RCC 7860 (cell line): Measurements from ENCODE around the gene MAPK8IP3.
"Not testable (repeated sequence)": the region's sequence is repeated elsewhere in the genome, so short reads cannot be mapped to it uniquely, and the experiment has no call there.

Source experiments
- DNase-seq: peaks from one replicate; pipeline ENCODE4 v3.0.0-alpha.2; 2015; ENCODE audit warnings: low spot score
- FAIRE-seq: peaks from 2 replicates; lab custom pipeline; 2012; peaks lifted over from hg19 to GRCh38; lab: Jason Lieb, UNC

The MAPK8IP3 gene

GRCh38 chr16:1784977-1785845, 79.2 kb downstream of the MAPK8IP3 start:
- no peak for FAIRE-seq
- DNase-seq: no peak

- FAIRE-seq (no peak), DNase-seq (no peak)
These were observed 79.8 kb downstream of the MAPK8IP3 start for GRCh38 chr16:1785846-1786170.

DNA sequence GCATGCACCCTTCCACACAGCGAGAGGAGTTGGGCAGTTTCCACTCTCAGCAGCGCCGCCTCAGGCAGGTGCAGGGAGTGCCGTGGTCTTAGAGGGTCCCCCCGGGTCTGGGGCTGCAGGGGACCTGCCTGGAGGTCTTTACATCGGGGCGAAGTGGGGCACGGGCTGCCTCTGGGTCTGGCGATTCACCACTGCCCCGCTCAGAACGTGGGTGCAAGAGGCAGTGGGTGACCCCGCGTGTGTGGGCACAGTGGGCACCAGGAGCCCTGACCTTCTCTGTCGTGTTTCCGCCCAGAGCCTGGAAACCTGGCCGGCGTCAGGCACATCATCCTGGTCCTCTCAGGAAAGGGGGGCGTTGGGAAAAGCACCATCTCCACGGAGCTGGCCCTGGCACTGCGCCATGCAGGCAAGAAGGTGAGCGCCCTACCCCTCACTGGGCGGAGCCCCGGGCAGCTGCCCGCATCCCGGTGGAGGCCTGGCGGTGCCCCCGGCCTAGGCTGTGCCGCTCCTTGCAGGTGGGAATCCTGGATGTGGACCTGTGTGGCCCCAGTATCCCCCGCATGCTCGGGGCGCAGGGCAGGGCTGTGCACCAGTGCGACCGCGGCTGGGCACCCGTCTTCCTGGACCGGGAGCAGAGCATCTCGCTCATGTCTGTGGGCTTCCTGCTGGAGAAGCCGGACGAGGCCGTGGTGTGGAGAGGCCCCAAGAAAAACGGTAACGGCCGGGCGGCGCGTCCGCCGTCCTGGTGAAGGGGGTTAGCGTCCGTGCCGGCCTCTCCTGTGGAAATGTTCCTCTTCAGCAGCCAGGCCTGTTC, 80.5 kb downstream of the MAPK8IP3 start:
- FAIRE-seq: no peak
- no peak for DNase-seq

- DNase-seq (no peak), FAIRE-seq (no peak)
These were observed 81.0 kb downstream of the MAPK8IP3 start for GRCh38 chr16:1787056-1787321.

DNA sequence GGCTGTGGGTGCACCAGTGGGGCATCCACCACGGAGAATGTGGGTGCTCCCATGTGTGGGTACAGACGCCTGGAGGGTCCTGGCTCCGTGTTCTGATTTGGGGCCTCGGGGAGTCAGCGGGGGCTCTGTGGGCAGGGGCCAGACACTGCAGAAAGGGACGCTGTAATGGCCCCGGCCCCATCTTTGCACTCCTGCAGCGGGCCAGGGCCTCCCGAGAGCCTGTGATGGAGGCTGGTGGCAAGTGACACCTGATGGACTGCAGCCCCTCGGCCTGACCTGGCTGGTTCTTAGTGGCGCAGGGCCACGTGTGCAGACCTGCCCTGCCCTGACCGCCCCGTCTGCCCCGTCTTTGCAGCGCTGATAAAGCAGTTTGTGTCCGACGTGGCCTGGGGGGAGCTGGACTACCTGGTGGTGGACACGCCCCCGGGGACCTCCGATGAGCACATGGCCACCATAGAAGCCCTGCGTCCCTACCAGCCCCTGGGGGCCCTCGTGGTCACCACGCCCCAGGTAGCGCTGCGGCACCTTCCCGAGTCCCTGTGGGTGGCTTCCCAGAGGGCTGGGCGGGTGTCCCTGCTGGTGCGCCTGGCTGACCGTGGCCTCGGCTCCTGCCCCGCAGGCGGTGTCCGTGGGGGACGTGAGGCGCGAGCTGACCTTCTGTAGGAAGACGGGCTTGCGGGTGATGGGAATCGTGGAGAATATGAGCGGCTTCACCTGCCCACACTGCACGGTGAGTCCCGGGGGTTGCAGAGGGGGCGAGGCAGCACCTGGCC, 81.5 kb downstream of the MAPK8IP3 start:
- no peak for DNase-seq
- no peak for FAIRE-seq

DNA sequence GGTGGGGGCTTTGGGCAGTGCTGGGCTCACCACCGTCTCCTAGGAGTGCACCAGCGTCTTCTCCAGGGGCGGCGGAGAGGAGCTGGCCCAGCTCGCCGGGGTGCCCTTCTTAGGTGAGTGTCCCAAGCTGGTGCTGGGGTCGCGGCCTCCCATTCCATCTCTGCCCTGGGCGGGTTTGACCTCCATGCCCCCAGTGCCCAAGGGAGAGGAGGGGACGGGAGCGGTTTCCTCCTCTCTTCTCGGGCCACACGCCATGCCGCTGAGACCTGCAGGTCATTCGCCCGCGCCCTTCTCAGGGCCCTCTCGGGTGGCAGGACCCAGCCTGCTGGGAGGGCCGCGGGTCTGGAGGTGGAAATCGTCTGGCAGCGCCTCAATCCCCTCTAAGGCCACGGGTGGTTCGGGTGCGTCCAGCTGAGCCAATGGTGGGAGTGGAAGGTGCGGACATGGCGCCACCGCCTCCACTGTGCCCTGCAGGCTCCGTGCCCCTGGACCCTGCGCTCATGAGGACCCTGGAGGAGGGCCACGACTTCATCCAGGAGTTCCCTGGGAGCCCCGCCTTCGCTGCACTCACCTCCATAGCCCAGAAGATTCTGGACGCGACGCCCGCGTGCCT, 82.2 kb downstream of the MAPK8IP3 start:
- DNase-seq: no peak
- no peak for FAIRE-seq

GRCh38 chr16:1788708-1789100, 82.7 kb downstream of the MAPK8IP3 start:
- FAIRE-seq (no peak), DNase-seq (no peak)

DNA sequence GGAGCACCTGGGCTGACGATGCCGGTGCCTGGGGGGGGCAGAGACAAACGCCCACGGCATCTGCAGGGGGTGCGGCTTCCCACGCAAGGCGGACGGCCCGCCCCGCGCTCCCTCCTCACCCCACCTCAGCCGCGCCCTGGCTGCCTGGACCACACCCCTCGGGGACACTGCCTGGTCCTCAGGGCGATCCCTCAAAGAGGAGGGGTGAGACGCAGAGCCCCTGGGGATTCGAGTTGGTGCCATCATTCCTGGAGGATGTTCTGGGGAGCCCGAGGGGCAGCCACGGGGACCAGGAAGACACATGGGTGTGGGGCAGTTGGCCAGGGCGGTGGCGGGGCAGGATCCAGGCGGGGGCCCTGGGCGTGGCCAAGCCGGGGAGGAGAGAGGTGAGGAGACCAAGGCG, 83.6 kb downstream of the MAPK8IP3 start:
- no peak for DNase-seq
- no peak for FAIRE-seq

DNA sequence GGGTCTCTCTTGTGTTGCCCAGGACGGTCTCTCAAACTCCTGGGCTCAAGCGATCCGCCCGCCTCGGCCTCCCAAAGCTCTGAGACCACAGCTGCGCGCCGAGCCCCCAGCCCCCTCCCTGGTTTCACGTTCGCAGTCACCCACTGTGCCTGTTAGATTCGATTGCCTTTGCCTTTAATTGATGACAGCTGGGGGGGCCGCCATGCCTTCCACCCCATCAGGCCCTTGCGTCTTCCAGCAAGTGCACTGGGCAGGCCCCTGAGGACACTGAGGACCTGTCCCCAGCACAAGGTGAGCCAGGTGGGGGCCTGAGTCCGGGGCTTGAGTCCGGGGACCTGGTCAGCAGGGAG, 84.2 kb downstream of the MAPK8IP3 start:
- DNase-seq: no peak
- no peak for FAIRE-seq

GRCh38 chr16:1790611-1791255, 84.7 kb downstream of the MAPK8IP3 start:
- FAIRE-seq (no peak), DNase-seq (no peak)

DNA sequence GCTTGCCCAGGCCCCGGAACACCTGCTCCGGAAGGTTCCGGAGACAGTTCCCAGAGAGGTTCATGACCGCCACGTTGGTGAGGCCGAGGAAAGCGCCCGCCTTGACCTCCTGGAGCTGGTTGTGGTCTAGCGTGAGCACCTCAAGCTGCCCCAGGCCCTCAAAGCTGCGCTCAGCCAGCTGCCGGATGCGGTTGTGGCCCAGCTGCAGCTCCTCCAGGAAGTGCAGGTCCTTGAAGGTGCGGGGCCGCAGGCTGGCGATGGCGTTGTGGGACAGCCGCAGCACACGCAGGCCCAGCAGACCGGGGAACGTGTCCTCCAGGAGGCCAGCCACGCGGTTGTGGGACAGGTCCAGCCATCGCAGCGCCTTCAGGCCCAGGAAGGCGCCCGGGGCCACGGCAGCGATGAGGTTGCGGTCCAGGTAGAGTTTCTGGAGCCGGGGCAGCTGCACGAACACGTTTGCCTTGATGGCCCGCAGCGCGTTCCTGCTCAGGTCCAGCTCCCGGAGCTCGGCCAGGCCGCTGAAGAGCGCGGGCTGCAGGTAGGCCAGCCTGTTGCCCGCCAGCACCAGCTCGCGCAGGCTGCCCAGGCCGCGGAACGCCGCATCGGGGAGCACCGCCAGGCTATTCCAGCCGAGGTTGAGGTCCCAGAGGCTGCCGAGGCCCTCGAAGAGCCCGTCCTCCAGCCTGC, 85.4 kb downstream of the MAPK8IP3 start:
- DNase-seq: no peak
- FAIRE-seq: no peak

DNA sequence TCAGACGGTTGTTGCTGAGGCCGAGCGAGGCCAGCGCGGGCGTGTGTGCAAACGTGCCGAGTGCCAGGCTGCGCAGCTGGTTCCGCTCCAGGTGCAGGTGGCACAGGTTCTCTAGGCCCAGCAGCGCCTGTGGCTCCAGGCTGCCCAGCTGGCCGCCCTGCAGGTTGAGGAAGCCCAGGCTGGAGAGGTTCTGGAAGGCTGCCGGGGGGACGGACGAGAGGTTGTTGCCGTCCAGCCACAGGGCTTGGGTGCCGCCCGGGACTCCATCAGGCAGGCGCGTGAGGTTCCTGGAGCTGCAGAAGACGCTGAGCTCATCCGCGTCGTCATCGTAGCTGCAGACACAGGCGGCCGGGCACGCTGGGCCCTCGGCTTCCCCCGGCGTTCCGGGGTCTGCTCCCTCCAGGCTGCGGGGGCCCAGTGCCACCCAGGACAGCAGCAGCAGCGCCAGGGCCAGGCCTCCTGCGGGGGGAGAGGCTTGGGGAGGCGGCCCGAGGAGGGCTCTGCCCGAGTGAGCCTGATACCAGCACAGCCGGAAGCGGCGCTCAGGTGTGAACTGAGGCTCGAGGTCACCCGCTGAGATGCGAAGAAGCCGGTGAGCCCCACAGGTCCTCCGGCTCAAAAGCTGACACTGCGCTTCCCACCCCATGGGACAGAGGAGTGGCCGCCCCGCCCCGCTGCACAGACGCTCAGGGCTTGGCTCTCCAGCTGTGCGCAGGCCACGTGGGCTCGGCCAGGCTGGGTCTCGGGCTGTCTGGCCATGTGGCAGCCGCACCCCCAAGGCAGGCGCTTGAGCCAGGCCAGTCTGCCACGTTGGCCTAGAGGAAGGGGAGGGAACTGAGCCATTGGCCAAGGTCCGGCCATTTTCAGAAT, 86.2 kb downstream of the MAPK8IP3 start:
- FAIRE-seq (no peak), DNase-seq (no peak)

GRCh38 chr16:1792836-1793577, 87.0 kb downstream of the MAPK8IP3 start:
- no peak for DNase-seq

GRCh38 chr16:1793578-1794220, 87.7 kb downstream of the MAPK8IP3 start, which contains the start of gene IGFALS:
Gene IGFALS, minus strand, starts transcription at chr16:1793705. Its CDS starts 53 bp downstream, at chr16:1793652.
- no peak for FAIRE-seq
- DNase-seq: no peak

More at GRCh38 chr16:1792836-1793577, 87.0 kb downstream of the MAPK8IP3 start:
- no peak for FAIRE-seq

DNA sequence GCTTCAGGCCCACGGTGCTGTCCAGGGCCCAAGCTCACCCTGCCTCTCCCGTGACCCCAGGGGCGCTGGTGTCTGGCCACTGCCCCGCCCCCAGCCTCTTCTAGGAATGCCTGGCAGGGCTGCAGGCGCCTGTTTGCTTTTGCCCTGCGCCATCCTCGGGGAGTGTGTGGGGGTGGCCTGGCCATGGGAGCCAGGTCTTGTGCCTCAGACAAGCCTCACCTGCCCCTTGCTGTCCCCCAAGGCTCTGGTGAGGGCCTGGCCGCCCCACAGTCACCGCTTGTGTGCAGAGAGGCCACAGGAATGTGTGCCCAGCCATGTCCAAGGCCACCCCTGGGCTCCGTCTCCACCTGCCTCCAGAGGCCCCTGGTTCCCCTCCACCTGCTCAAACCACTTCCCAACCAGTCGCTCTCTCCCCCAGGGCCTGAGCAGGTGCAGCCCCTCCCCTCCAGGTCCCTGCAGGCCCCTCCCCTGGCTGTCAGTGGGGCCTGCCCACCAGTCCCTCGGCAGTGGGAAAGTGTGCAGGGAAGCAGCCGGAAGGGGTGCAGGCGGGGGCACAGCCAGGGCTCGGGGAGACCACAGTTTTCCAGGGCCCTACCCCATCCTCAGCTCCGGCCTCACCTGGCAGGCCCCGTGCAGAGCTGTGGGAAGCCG, 88.4 kb downstream of the MAPK8IP3 start:
- FAIRE-seq (no peak), DNase-seq (no peak)

DNA sequence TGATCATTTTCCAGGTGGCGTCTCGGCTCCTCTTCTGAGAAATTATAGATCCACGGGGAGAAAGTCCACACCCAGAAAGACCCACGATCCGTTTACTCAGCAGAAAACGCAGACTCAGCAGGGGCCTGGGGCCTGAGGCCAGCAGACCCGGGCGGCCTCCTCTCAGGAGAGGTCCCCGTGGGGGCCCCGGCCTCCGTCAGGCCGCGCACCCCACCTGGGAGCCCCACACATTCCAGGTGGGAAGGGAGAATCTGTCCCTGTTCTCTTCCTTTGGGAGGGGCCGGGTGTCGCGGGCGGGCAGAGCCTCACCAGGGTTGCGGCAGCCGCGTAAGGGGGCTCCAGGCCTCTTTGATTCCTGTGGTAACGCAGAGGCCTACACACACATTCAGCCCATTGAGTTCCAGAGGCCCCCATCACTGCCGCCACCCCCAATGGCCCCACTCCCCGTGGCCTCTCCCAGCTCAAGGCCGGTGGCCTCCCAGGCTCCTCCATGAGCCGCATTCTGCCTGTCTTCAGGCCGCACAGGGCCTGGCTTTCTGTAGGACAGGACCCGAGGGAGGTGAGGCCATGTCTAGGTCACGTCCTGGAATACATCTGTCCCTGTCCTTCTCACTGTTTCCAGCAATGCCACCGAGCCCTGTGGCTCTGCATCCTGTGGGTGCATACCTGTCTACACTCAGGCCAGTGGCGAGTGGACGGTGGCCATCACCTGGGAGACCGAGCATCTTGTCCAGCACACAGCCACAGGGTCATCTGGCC, 89.1 kb downstream of the MAPK8IP3 start:
- DNase-seq: no peak
- FAIRE-seq: no peak

DNA sequence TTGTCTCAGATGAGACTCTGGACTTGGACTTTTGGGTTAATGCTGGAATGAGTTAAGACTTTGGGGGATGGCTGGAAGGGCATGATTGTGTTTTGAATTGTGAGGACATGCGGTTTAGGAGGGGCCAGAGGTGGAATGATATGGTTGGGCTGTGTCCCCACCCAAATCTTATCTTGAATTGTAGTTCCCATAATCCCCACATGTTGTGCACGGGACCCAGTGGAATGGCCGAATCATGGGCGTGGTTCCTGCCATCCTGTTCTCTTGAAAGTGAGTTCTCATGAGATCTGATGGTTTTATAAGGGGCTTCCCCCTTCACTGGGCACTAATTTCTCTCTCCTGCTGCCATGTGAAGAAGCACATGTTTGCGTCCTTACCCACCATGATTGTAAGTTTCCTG, 93.3 kb downstream of the MAPK8IP3 start:
- not testable (repeated sequence) for FAIRE-seq, DNase-seq
